Suprapubic skin (tissue), 4 donors: ENCODE data around the gene RHOA. TPM values are rescaled to one million over a fixed set of nuclear protein-coding genes. Genes with fewer than 3 reads are reported as not detected.
"Not testable (repeated sequence)": the region's sequence is repeated elsewhere in the genome, so short reads cannot be mapped to it uniquely, and the experiment has no call there.

Source experiments
- DNase-seq, 2 donors: peaks; one replicate each; pipeline ENCODE4 v3.0.0-alpha.2; 2019; ENCODE audit warnings: low spot score in 2 of 2
- H3K27ac ChIP-seq: fragments of 200-600 bp; sonication (generic); one replicate; pipeline ENCODE4 v1.5.1; 2019
- H3K27me3 ChIP-seq: fragments of 200-600 bp; sonication (generic); one replicate; pipeline ENCODE4 v1.5.1; 2019
- H3K36me3 ChIP-seq: fragments of 200-600 bp; sonication (generic); one replicate; pipeline ENCODE4 v1.5.1; 2019
- H3K4me1 ChIP-seq: fragments of 200-600 bp; sonication (generic); one replicate; pipeline ENCODE4 v1.5.1; 2019
- H3K4me3 ChIP-seq: fragments of 200-600 bp; sonication (generic); one replicate; pipeline ENCODE4 v1.5.1; 2019; ENCODE audit warnings: mild to moderate bottlenecking
- H3K9me3 ChIP-seq: fragments of 200-600 bp; sonication (generic); one replicate; pipeline ENCODE4 v1.5.1; 2019
- CTCF ChIP-seq, 2 donors: fragments of 200-600 bp in 1 of 2; fragments of 450-650 bp in 1 of 2; sonication (generic) in 1 of 2; IDR thresholded peaks; one replicate each; pipeline ENCODE4 v1.5.1; 2016 to 2019; ENCODE audit warnings: antibody characterized with exemption in 2 of 2, mild to moderate bottlenecking in 1 of 2, moderate library complexity in 1 of 2
- EP300 ChIP-seq: sonication (generic); formaldehyde crosslinking; IDR thresholded peaks from one replicate; pipeline ENCODE4 v1.6.1; 2017; ENCODE audit warnings: antibody characterized with exemption
- POLR2A ChIP-seq, 2 donors: fragments of 450-650 bp; IDR thresholded peaks; one replicate each; pipeline ENCODE4 v1.6.1; 2017; ENCODE audit warnings: antibody characterized with exemption in 2 of 2, mild to moderate bottlenecking in 2 of 2, moderate library complexity in 2 of 2
- POLR2AphosphoS5 ChIP-seq, 3 donors: sonication (generic); formaldehyde crosslinking; IDR thresholded peaks; one replicate each; pipeline ENCODE4 v1.6.1; 2017; ENCODE audit warnings: antibody characterized with exemption in 3 of 3
- WGBS: methylation state at CpG from one replicate; pipeline ENCODE4 v1.1.5; 2018; 5-methylcytosine and 5-hydroxymethylcytosine counted together
- total RNA-seq, 4 donors: library from RNA; depleted of rRNA; stranded (reverse); fragments of >200 nt; gene quantifications; one replicate each; pipeline ENCODE4 v1.1.0, GENCODE V29; 2016

The RHOA gene
- total RNA-seq, 4 donors from 2014 or later = 315 to 373 (median 341) TPM

- peaks cover 70% of the 10 kb centered on the region for H3K36me3 ChIP-seq
- TF ChIP-seq EP300 = no peak
- H3K27me3 ChIP-seq = no peaks in the 10 kb centered on the region
- H3K9me3 ChIP-seq = no peaks in the 10 kb centered on the region
- peaks cover 5% of the 10 kb centered on the region for H3K4me1 ChIP-seq
- no peak overlapping the region for H3K27ac ChIP-seq
- H3K4me3 ChIP-seq = no peak overlapping the region
- WGBS = 90% methylated on average over 5 of the region's 5 CpGs
- no peak for DNase-seq
Measured at GRCh38 chr3:49333916-49334633, 77.7 kb downstream of the RHOA start.

GRCh38 chr3:49333091-49333490 lies 78.7 kb downstream of the RHOA start:
- 76% methylated on average over 3 of the region's 3 CpGs for WGBS
- DNase-seq = no peak
- H3K4me3 ChIP-seq = no peak overlapping the region
- no peaks in the 10 kb centered on the region for H3K4me1 ChIP-seq
- H3K9me3 ChIP-seq = no peaks in the 10 kb centered on the region
- no peak for TF ChIP-seq POLR2A (IDR thresholded peaks at IDR 0.05)
- no peak for TF ChIP-seq POLR2AphosphoS5 (IDR thresholded peaks at IDR 0.05)
- TF ChIP-seq CTCF (IDR thresholded peaks at IDR 0.05) = no peak
- TF ChIP-seq EP300 = no peak
- no peak overlapping the region for H3K27ac ChIP-seq
- H3K36me3 ChIP-seq = peaks cover 74% of the 10 kb centered on the region
- H3K27me3 ChIP-seq = no peaks in the 10 kb centered on the region

GRCh38 chr3:49329186-49329585 lies 82.6 kb downstream of the RHOA start:
- peaks cover 91% of the 10 kb centered on the region for H3K36me3 ChIP-seq
- H3K9me3 ChIP-seq = no peaks in the 10 kb centered on the region
- no peaks in the 10 kb centered on the region for H3K4me1 ChIP-seq
- WGBS = 95% methylated on average over 4 of the region's 4 CpGs
- no peak overlapping the region for H3K27ac ChIP-seq
- H3K4me3 ChIP-seq = no peak overlapping the region
- DNase-seq = no peak
- no peak for TF ChIP-seq CTCF (IDR thresholded peaks at IDR 0.05)
- no peak for TF ChIP-seq EP300
- no peak for TF ChIP-seq POLR2A (IDR thresholded peaks at IDR 0.05)
- no peak for TF ChIP-seq POLR2AphosphoS5 (IDR thresholded peaks at IDR 0.05)
- no peaks in the 10 kb centered on the region for H3K27me3 ChIP-seq

GRCh38 chr3:49328350-49328749 lies 83.4 kb downstream of the RHOA start:
- WGBS = 68% methylated on average over 2 of the region's 2 CpGs
- H3K36me3 ChIP-seq = peaks cover 91% of the 10 kb centered on the region

GRCh38 chr3:49327485-49327884 lies 84.3 kb downstream of the RHOA start:
- no peak for DNase-seq
- Histone ChIP-seq H3K36me3 (peaks cover 92% of the 10 kb centered on the region), H3K4me3 (no peak overlapping the region), H3K27me3 (no peaks in the 10 kb centered on the region), H3K27ac (no peak overlapping the region), H3K4me1 (no peaks in the 10 kb centered on the region), H3K9me3 (no peaks in the 10 kb centered on the region)
- WGBS = 90% methylated on average over 7 of the region's 7 CpGs
- no peak for TF ChIP-seq POLR2A (IDR thresholded peaks at IDR 0.05)
- TF ChIP-seq EP300 = no peak
- no peak for TF ChIP-seq CTCF (IDR thresholded peaks at IDR 0.05)
- TF ChIP-seq POLR2AphosphoS5 (IDR thresholded peaks at IDR 0.05) = no peak

More at GRCh38 chr3:49328350-49328749, 83.4 kb downstream of the RHOA start:
- not testable (repeated sequence) for H3K9me3 ChIP-seq, H3K27me3 ChIP-seq, H3K4me1 ChIP-seq, H3K27ac ChIP-seq, DNase-seq, H3K4me3 ChIP-seq

- H3K36me3 ChIP-seq = peaks cover 90% of the 10 kb centered on the region
Measured at GRCh38 chr3:49324768-49325167, 87.0 kb downstream of the RHOA start.

More at GRCh38 chr3:49324768-49325167, 87.0 kb downstream of the RHOA start:
- H3K27ac ChIP-seq = no peak overlapping the region
- no peaks in the 10 kb centered on the region for H3K9me3 ChIP-seq
- H3K27me3 ChIP-seq = no peaks in the 10 kb centered on the region
- DNase-seq = no peak
- H3K4me1 ChIP-seq = no peaks in the 10 kb centered on the region
- WGBS = 98% methylated on average over 7 of the region's 7 CpGs
- TF ChIP-seq POLR2A (IDR thresholded peaks at IDR 0.05) (no peak), POLR2AphosphoS5 (IDR thresholded peaks at IDR 0.05) (no peak), CTCF (IDR thresholded peaks at IDR 0.05) (no peak), EP300 (no peak)
- no peak overlapping the region for H3K4me3 ChIP-seq
